ENCODE results near the gene MAGEA9. TPM values are rescaled to one million over a fixed set of nuclear protein-coding genes. Genes with fewer than 3 reads are reported as not detected.
"Not testable (repeated sequence)": the region's sequence is repeated elsewhere in the genome, so short reads cannot be mapped to it uniquely, and the experiment has no call there.

The MAGEA9 gene
- total RNA-seq, 1 experiment from 2014 or later, result not detected

DNA sequence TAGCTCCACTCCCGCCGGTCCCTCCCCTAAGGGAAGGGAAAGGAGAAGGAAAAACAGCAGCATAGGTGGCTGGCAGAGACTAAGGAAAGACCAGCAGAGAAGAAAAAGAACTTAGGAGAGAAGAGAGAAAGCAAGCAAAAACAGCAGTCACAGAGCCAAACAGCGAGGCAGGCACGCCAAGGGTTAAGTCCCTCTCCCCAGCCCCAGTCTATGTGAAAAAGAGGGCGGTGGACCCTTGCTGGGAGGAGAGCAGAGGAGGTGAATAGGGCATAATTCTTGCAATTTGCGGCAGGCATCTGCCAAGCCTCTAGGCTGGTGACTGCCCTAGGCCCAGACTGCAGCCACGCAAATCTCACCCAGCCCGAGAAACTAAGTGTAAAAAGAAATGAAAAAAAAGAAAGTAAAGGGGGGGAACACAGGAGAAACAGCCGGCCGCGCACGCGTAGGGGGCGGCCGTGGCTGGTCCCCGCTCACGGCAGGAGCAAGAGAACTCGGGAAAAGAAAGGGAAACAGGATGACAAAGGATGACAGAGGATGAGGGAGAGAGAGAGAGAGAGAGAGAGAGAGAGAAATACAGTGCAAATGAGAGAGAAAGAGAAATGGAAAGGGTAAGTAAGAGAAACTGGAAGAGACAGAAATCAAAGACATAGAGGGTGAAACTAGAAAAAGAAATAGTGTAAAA, 48.6 kb downstream of the MAGEA9 start:
- no peak overlapping the region for H3K4me3 ChIP-seq (ENCODE audit: low read depth in 2 of 2, low read length in 2 of 2)
- TF ChIP-seq SIN3A (IDR thresholded peaks at IDR 0.05; ENCODE audit: borderline replicate concordance, insufficient read depth, low read depth, low read length), result no peak
- TF ChIP-seq, protein P1, sequence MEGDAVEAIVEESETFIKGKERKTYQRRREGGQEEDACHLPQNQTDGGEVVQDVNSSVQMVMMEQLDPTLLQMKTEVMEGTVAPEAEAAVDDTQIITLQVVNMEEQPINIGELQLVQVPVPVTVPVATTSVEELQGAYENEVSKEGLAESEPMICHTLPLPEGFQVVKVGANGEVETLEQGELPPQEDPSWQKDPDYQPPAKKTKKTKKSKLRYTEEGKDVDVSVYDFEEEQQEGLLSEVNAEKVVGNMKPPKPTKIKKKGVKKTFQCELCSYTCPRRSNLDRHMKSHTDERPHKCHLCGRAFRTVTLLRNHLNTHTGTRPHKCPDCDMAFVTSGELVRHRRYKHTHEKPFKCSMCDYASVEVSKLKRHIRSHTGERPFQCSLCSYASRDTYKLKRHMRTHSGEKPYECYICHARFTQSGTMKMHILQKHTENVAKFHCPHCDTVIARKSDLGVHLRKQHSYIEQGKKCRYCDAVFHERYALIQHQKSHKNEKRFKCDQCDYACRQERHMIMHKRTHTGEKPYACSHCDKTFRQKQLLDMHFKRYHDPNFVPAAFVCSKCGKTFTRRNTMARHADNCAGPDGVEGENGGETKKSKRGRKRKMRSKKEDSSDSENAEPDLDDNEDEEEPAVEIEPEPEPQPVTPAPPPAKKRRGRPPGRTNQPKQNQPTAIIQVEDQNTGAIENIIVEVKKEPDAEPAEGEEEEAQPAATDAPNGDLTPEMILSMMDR (IDR thresholded peaks at IDR 0.05), result no peak
- TF ChIP-seq TCF7L2 (IDR thresholded peaks at IDR 0.05; ENCODE audit: low read depth, low read length), result no peak
- TF ChIP-seq POLR2AphosphoS5 (IDR thresholded peaks at IDR 0.05; ENCODE audit: low read depth, low read length), result no peak
- TF ChIP-seq, protein P2, sequence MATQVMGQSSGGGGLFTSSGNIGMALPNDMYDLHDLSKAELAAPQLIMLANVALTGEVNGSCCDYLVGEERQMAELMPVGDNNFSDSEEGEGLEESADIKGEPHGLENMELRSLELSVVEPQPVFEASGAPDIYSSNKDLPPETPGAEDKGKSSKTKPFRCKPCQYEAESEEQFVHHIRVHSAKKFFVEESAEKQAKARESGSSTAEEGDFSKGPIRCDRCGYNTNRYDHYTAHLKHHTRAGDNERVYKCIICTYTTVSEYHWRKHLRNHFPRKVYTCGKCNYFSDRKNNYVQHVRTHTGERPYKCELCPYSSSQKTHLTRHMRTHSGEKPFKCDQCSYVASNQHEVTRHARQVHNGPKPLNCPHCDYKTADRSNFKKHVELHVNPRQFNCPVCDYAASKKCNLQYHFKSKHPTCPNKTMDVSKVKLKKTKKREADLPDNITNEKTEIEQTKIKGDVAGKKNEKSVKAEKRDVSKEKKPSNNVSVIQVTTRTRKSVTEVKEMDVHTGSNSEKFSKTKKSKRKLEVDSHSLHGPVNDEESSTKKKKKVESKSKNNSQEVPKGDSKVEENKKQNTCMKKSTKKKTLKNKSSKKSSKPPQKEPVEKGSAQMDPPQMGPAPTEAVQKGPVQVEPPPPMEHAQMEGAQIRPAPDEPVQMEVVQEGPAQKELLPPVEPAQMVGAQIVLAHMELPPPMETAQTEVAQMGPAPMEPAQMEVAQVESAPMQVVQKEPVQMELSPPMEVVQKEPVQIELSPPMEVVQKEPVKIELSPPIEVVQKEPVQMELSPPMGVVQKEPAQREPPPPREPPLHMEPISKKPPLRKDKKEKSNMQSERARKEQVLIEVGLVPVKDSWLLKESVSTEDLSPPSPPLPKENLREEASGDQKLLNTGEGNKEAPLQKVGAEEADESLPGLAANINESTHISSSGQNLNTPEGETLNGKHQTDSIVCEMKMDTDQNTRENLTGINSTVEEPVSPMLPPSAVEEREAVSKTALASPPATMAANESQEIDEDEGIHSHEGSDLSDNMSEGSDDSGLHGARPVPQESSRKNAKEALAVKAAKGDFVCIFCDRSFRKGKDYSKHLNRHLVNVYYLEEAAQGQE (IDR thresholded peaks at IDR 0.05; ENCODE audit: insufficient read depth in 1 of 2, low read depth in 2 of 2, low read length in 1 of 2), result no peak
- DNase-seq (ENCODE audit: low read depth, low spot score) (no peak), ATAC-seq (peak; percentile 65; the same call in 1 of the 2 replicates)
- peaks cover 2% of the 10 kb centered on the region; the same call in 1 of the 2 replicates for H3K27me3 ChIP-seq (ENCODE audit: control insufficient read depth, insufficient read depth, low read length)
- no peaks in the 10 kb centered on the region for H3K4me1 ChIP-seq (ENCODE audit: control insufficient read depth, insufficient read depth, low read length)
- ChIA-PET CTCF (no interaction called here), POLR2A (no interaction called here)
- no peaks in the 10 kb centered on the region for H3K9me3 ChIP-seq (ENCODE audit: control insufficient read depth, insufficient read depth, low read depth, low read length)
- intact Hi-C loops (cut with micrococcal nuclease; ENCODE audit: unreplicated experiment), result no loop called here
- no TSS peak for BruUV-seq (replicated peaks)
- no peak overlapping the region for H3K27ac ChIP-seq (ENCODE audit: low read length)
- in situ Hi-C loops (cut with HindIII; ENCODE audit: low pct_unique_long_range_greater_than_20kb, low sequenced_read_pairs), result no loop called here
- H3K36me3 ChIP-seq (ENCODE audit: control insufficient read depth, insufficient read depth, low read length), result no peaks in the 10 kb centered on the region

DNA sequence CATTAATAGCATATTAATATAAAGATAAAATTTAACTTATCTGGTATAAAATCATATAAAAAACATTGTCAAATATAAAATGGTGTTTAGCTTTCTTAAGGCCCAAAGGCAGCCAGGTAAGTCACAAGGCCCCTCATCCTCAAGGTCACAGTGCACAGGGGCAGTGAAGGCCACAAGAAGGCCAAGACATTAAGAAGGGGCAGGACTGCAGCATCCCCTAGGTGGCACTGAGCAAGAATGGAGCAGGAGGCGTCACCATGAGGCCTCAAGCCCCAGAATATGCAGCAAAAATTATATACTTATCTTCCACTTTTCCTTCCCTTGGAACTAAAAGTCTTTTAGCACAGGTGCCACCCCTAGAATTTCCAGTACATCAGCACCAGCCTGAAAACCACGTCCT, 49.7 kb downstream of the MAGEA9 start:
- DNase-seq (ENCODE audit: low read depth, low spot score), result no peak
- no peak for ATAC-seq
- intact Hi-C loops (cut with micrococcal nuclease; ENCODE audit: unreplicated experiment) (no loop called here), in situ Hi-C loops (cut with HindIII; ENCODE audit: low pct_unique_long_range_greater_than_20kb, low sequenced_read_pairs) (no loop called here)
- Histone ChIP-seq H3K4me1 (ENCODE audit: control insufficient read depth, insufficient read depth, low read length) (no peaks in the 10 kb centered on the region), H3K36me3 (ENCODE audit: control insufficient read depth, insufficient read depth, low read length) (no peaks in the 10 kb centered on the region), H3K27ac (ENCODE audit: low read length) (no peak overlapping the region), H3K4me3 (ENCODE audit: low read depth in 2 of 2, low read length in 2 of 2) (no peak overlapping the region), H3K9me3 (ENCODE audit: control insufficient read depth, insufficient read depth, low read depth, low read length) (no peaks in the 10 kb centered on the region), H3K27me3 (ENCODE audit: control insufficient read depth, insufficient read depth, low read length) (no peaks in the 10 kb centered on the region)
- BruUV-seq (replicated peaks), result no TSS peak
- POLR2A ChIA-PET, result no interaction called here
- CTCF ChIA-PET, result no interaction called here
- no peak for TF ChIP-seq TCF7L2 (IDR thresholded peaks at IDR 0.05; ENCODE audit: low read depth, low read length)
- TF ChIP-seq, protein P1 (IDR thresholded peaks at IDR 0.05), result peak; percentile 21; the same call in 1 of the 2 replicates
- TF ChIP-seq POLR2AphosphoS5 (IDR thresholded peaks at IDR 0.05; ENCODE audit: low read depth, low read length), result no peak
- TF ChIP-seq, protein P2 (IDR thresholded peaks at IDR 0.05; ENCODE audit: insufficient read depth in 1 of 2, low read depth in 2 of 2, low read length in 1 of 2), result no peak
- no peak for TF ChIP-seq SIN3A (IDR thresholded peaks at IDR 0.05; ENCODE audit: borderline replicate concordance, insufficient read depth, low read depth, low read length)

DNA sequence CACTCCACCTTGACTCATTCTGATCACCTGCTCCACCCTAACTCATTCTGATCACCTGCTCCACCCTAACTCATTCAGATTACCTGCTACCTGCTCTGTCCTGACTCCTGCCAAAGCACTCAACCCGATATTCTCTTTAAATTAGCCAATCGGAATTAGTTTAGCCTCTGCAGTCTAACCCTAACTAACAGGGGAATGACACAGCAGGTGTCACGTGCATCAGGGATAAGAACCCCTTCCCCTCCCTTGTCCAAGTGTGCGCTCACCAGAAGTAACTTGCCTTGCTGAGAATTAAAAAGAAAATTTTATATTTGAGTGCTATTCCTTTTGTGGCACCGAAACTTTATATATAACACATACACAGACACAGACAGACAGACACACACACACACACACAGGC, 55.0 kb downstream of the MAGEA9 start:
- H3K36me3 ChIP-seq (ENCODE audit: control insufficient read depth, insufficient read depth, low read length); in situ Hi-C loops (cut with HindIII; ENCODE audit: low pct_unique_long_range_greater_than_20kb, low sequenced_read_pairs); H3K4me1 ChIP-seq (ENCODE audit: control insufficient read depth, insufficient read depth, low read length); ATAC-seq; DNase-seq (ENCODE audit: low read depth, low spot score); H3K9me3 ChIP-seq (ENCODE audit: control insufficient read depth, insufficient read depth, low read depth, low read length); H3K27ac ChIP-seq (ENCODE audit: low read length); H3K27me3 ChIP-seq (ENCODE audit: control insufficient read depth, insufficient read depth, low read length); BruUV-seq (replicated peaks); intact Hi-C loops (cut with micrococcal nuclease; ENCODE audit: unreplicated experiment); POLR2A ChIA-PET; H3K4me3 ChIP-seq (ENCODE audit: low read depth in 2 of 2, low read length in 2 of 2): not testable (repeated sequence)
- CTCF ChIA-PET, result interaction anchor here (0.7 kb wide), 1 partner anchor 13 kb away, joined by 3 read pairs; no protein-coding TSS in a partner anchor

Measured in Panc1 (cell line).